Activated CD4-positive, alpha-beta T cell treated with anti-CD3 and anti-CD28 coated beads, Interleukin-2, amount 50 U/mL, for 16 hours (primary cell): ENCODE measurements around the gene NAAA.
"Not testable (repeated sequence)": the region's sequence is repeated elsewhere in the genome, so short reads cannot be mapped to it uniquely, and the experiment has no call there.

Experiments used
- DNase-seq: peaks from one replicate; pipeline ENCODE4 v3.0.0-alpha.2; 2020

Gene NAAA

DNA sequence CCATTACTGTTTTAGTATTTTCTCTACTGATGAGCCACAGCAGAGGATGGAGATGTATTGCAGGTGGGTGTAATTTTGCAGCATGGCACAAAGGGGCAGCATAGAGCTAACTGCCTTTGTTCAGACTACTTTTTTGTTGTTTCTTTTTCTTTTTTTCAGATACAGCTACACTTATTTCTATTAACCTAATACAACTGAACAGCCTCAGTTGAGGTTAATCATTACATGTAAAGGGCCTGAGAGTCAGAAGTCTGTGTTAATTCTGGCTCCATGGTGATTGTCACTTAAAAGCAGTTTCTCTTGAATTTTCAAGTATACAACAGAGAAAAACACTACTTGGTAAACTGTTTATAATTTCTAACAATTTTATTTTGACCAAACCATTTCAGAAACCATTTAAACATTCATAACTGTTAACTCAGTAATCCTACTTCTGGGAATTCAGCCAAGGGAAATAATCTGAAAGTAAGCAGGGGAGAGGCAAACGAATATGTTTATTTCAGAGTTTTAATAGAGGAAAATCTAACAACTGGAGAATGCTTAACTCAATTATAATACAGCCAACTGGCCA is 24.6 kb downstream of the NAAA start:
- DNase-seq, result peak; percentile 44

DNA sequence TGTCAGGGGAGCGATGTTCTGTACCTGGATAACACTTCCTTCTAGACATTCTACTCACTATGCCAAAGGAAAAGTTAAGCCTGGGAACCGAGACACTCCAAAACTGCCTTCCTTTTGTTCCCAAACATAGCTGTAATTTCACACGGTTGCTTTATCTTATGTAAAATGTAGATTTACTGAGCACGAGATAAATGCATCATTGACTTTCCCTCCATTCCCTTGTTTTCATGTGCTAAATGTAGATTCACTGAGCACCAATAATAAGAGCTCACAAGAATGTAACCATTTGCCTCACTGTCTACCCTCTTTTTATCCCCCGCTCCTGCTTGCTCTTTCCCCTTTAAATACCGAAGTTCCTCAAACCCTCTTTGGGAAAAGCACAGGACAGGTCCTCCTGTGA is 27.8 kb downstream of the NAAA start:
- no peak for DNase-seq

DNA sequence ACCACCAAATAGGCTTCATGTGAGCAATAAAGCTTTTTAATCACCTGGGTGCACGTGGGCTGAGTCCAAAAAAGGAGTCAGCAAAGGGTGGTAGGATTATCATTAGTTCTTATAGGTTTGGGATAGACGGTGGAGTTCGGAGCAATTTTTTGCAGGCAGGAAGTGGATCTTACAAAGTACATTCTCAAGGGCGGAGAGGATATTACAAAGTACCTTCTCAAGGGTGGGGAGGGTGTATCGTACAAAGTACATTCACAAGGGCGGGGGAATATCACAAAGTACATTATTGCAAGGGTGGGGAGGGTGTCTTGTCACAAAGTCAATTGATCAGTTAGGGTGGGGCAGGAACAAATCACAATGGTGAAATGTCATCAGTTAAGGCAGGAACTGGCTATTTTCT is 30.0 kb downstream of the NAAA start:
- DNase-seq, result not testable (repeated sequence)

DNA sequence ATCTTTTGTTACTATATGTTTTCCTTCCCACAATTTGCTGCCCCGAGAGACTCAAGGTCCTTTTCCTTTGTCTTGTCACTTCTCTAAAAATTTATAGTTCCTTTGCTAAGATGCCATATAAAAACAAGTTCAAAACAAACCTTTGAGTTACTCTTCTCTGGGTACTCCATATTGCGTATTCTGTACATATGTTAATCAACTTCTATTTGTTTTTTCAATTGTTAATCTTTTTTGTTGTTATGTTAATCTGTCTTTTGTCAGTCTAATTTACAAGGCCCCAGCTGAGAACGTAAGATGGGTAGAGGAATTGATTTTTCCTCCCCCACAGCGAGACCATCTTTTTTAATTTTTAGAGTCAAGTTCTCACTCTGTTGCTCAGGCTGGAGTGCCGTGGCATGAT is 31.4 kb downstream of the NAAA start:
- DNase-seq, result no peak

DNA sequence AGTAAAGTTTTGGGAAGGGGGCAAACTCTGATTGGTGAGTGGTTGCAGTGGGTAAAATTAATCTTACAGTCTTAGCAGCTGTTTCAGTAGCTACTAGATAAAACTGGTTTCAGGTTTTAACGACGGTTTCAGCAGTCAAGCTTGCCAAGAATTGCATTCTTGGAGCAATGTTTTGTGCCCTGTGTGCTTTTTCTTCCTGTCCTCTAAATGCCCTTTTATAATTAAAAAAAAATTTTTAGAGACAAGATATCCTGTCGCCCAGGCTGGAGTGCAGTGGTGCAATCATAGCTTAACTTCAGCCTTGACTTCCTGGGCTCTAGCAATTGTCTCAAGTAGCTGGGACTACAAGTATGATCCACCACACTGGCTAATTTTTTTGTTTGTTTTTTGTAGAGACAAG is 32.3 kb downstream of the NAAA start:
- no peak for DNase-seq

DNA sequence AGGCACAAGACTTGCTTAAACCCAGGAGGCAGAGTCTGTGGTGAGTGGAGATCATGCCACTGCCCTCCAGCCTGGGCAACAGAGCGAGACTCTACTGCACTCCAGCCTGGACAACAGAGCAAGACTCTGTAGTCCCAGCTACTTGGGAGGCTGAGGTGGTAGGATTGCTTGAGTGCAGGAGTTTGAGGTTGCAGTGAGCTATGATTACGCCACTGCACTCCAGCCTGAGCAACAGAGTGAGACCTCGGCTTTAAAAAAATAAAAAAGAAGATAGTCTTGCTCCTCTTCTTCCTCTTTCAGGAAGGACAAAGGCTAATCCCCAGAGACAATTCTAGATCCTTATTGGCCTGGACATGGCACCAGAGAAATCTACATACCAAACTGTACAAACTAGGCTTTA is 32.8 kb downstream of the NAAA start:
- DNase-seq, result no peak

DNA sequence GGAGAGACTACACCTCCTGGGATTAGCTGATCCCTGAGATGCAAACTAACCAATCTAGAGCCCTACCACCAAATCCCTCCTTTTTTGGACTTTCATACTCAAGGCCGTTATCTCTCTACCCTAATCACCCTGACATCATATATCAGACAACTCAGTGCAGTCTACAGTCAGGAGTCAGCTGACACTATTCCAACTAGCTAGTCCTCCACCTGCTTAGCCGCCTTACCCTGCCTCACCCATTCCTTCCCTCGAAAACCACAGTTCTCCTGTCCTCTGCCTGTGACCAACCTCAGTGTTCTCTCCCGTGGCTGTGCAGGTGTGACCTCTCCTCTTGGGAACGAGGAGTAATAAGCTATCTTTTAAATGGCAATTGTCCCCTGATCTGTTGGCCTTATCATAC is 36.7 kb downstream of the NAAA start:
- DNase-seq, result no peak

DNA sequence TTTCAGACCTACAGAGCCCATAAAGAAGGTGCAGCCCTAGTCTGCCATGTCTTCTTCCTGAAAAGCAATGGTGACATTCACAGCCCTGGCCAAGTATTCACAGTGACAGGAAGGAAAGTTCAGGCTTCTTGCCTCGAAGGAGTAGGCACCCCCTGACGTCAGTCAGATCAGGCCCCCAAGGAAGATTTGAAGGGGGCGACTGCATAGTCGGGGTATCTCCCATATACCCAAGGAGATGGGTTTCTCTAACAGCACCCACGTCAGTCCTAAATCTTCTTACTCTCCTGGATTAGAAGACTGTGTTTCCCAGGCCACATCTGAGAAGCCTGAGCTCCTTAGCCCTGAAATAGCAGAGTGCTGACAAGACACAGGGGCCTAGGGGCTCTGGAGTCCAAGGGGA is 38.5 kb downstream of the NAAA start, which contains the start of gene PPEF2:
Gene PPEF2, minus strand, starts transcription at position 101 of the 400 bp plus-strand sequence. CDS start 6,127 bp downstream, outside the sequence.
- no peak for DNase-seq

DNA sequence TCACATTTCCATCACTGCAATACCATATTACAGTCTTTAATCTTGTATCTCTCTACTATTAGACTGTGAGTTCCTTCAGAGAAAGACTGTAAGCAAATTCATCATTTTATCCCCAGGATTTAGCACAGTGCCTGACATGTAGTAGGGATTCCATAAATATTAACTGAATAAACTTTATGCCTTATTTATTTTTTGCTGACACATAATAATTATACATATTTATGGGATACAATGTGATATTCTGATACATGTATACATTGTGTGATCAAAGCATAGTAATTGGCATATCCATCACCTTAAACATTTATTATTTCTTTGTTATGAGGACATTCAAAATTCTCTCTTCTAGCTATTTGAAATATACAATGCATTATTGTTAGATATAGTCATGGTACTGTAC is 42.3 kb downstream of the NAAA start:
- no peak for DNase-seq

DNA sequence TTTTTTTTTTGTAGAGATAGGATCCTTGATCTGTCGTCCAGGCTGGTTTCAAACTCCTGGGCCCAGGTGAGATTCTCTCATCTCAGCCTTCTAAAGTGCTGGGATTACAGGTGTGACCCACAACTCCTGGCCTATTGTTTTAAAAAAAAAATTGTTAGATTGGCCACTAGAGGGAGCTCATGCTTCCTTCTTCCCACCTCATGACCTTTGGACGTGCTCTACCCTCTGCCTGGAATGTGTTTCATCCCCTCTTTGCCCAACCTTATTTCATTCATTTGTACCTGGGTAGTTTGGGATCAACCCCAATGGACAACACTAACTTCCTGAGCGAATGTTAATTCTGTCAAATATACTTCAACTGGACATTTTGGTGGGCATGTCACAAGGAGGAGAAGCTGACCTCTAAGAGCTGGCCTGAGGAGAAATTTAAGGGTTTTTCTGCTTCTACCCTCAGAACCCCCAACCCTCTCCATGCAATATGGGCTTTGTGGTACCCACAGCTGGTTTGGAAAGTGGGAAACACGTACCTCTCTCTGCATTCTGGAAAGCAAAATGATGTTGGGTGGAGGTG is 45.0 kb downstream of the NAAA start:
- peak; percentile 53 for DNase-seq

DNA sequence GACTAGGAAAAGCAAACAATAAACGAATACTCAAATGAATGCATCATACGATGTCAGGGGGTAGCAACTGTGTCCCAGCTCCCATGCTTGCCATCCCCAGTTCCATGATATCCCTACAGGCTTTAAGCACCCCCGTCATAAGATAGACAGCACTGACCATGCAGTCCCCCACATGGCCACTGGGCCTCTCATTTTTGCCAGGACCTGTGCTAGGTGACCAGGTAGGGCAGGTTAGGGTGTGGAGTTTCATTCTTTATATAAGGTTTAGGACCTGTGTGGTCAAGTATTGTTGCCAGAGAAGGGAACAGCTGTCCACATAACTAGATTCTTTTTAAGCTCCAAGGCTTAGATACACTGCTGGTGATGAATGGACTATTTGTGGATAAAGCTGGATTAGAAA is 48.3 kb downstream of the NAAA start:
- DNase-seq, result no peak

DNA sequence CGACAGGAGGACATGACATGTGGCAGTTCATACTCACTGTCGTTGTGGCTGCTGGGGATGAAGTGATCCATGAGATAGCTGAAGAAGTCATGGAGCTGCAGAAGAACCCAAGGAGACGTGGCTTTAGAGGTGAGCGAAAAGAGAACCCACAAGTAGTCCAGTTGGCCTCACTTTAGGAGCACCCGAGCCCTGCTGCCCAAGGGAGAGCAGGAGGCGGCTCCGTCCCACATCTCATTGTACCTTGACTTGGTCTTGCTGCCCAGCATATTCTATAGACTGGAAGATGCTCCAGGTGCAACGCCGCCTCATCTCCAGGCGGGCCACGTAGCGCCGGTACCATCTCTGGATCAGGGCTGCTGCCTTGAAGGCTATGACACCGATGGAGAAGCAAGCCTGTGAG is 49.2 kb downstream of the NAAA start:
- no peak for DNase-seq

DNA sequence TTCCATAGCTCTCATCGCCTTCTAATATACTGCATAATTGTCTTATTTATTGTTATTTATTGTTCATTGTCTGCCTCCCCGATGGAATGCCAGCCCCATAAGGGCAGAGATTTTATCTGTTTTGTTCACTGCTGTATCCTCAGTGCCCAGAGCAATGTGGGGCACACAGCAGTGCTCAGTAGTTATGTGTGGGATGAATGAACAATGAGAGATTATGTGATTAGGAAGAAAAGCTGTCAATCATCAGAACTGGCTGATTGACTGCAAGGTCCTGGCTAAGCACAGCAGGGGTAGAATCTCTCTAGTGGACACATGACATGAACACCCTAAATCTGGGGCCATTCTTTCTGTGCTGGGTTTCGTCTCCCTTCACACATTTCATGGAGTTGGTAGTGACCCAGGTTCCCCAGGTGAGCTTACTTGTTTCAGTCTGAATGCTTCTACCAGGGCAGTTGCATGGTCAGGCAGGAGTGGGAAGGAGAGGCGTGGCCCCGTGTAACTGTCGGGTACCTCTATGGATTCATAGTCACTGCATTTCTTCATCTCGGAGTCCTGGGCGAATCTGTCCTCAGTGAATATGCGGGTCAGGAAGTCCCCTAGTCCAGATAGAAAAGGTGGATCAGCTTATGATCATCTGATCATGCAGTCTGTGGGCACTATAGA is 51.1 kb downstream of the NAAA start:
- DNase-seq, result no peak

DNA sequence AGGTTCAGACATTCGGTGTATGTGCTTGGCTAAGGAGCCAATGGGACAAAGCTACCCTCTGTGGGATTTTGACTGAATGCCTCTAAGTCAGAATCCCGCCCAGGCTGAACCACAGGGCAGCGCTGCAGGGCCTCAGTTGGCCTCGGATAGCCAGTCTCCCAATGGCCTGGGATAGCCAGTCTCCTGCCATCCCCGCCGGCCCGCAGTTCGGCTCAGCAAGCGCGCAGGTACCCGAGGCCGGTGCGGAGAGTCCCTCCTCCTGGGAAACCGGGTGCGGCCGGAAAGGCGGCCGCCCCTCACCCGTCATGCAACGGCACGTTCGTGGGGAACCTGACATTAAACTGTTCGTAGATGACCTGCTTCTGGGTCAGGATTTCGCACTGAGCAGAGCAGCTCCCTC is 54.7 kb downstream of the NAAA start:
- DNase-seq, result no peak

DNA sequence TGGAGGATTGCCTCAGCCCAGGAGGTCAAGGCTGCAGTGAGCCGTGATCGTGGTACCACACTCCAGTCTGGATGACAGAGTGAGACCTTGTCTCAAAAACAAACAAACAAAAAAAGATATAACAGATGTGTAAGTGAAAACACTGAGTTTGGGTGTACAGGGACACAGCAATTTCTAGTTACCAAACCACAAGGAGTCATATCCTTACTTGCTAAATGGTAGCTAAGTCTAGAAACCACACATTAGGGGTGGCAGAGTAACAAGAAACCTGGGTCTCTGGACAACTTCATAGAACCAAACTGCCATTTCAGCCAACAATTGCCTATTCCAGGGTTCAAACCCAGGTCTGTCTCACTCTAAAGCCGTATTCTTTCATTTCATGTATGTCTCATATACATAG is 59.3 kb downstream of the NAAA start:
- peak; percentile 47 for DNase-seq

DNA sequence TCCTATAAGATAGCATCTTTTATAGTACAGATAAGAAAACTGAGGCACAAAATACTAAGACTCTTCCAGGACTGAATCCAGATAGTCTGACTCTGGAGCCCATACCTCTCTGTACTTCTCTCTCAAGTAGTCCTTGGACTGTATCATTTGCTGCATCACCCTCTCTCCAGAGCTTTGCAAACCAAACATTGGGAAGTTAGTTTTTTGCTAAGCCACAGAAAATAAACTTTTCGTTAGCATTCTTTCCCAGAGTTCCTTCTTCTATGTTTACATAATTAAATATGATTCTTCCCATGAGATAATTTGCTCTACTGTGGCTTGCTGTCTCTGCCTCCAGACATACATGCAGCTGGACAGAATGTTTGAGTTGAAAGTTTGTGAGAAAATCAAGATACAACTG is 60.5 kb downstream of the NAAA start:
- DNase-seq, result no peak

DNA sequence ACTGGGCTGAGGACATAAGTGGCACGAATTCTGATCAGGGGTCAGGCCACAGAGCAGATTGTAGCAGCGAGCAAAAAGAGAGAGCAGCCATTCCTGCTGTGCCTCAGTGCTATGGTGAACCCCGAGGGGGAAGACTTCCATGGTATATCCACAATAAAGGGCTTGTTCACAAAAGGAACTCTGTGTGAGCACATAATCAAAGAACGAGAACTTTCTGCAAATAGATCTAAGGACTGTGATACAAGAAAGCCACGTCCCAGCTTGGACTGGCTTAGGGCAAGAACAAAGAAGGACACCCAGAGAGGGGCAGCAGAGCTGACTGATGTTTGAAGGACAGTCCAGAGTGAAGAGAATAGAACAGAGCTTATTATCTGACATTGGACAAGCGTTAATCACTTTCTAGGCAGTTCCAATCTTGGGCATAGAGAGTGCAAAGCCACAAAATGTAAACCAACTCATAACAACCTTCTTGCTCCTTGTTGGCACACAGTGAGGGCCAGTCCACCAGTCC is 62.5 kb downstream of the NAAA start:
- DNase-seq, result no peak

DNA sequence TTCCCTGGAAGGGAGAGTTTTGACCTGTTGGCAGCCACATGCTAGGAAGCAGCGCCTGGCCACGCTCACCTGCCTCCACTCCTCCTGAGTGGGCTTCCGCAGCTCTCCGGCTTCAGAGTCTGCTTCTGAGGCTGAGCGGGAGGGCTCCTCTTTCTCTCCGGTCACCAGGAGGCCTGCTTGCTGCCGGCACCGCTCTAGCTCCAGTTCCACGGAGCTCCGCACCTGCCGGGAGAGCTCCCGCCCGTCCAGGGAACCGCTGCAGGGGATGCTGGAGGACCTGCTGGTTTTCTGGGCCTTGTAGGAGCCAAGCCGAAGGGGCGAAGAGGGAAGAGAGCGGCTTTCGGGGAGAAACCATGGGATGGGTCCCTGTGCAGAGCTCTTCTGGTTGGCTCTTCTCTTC is 64.6 kb downstream of the NAAA start:
- DNase-seq, result no peak

DNA sequence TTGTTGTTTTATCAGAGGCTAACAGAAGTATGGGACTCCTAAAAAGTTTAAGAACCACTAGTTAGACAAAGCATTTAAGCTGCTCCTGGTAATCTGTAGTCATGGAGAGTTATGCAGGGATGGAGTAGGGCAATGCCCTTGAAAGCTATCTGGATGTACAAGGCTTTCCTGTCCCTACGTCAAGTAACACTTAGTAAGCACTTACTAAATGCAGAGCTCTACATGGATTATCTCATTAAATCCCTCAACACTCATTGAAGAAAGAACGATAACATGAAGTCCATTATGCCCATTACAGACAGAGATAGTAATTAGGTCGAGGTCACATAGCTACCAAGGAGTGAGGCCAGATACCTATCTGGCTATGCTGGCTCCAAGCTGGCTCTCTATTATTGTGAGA is 71.7 kb downstream of the NAAA start:
- no peak for DNase-seq

DNA sequence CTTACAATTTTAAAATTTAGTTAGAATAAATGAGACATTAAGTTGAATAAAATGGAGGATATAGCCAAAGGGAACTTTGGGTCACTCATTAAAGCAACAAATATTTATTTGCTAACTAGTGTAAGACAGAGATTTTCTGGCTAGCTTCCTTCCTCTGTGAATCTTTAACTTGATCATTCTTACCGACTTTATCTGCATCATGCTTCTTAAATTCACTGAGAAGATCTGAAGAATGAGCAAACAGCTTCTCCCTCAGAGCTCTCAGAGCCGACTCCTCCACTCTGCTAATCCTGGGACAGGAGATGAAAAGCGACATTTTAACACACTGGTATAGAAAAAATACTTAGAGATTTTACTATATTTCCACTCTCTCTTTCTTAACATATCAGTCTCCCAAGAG is 73.7 kb downstream of the NAAA start:
- DNase-seq, result no peak
